ENCODE measurements around the gene PRR16.

- TF ChIP-seq CTCF (IDR thresholded peaks at IDR 0.05) (no peak), POLR2A (IDR thresholded peaks at IDR 0.05) (no peak)
Measured at GRCh38 chr5:120615967-120616645, 152.0 kb downstream of the PRR16 start.
